HG03460 (cell line): ENCODE data around the gene PPP1R12B.
A peak's percentile ranks its signal among the peaks of the same experiment; 100 is the strongest.
"Not testable (repeated sequence)": the region's sequence is repeated elsewhere in the genome, so short reads cannot be mapped to it uniquely, and the experiment has no call there.

Experiments
- ATAC-seq: cut with Tn5 transposase; IDR thresholded peaks from one replicate; pipeline ENCODE4 v1.9.1; 2021; ENCODE audit not compliant: unreplicated experiment

PPP1R12B gene

DNA sequence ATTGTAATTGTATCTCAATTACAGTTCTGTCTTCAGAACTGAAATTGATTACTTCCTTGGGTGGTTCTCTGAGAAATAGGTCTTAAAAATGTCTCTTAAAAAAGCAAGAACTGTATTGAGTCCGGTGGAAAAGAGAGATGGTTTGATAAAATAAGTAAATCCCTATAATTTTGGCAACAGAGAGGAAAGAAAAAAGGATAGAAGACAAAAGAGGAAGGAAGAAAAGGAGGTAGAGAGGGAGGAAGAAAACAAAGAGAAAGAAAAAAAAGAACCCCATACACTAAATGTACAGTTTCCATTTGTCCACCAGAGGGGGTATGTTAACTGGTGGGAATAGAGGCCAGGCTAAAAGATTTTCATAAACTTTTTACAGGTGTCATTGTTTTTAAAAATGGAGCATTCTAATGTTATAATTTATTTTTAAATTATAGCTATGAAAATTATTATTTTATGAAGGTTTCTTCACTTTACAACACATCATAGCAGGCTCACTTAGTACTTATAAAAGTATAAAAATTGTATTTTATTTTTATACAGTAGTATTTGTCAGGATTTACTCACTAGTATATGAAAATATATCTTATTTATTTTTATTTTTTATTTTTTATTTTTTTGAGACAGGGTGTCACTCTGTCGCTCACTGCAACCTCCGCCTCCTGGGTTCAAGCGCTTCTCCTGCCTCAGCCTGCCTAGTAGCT is 4.7 kb upstream of the PPP1R12B start:
- ATAC-seq = no peak

- no peak for ATAC-seq
Observed at GRCh38 chr1:202348005-202348508, 442 bp upstream of the PPP1R12B start.

DNA sequence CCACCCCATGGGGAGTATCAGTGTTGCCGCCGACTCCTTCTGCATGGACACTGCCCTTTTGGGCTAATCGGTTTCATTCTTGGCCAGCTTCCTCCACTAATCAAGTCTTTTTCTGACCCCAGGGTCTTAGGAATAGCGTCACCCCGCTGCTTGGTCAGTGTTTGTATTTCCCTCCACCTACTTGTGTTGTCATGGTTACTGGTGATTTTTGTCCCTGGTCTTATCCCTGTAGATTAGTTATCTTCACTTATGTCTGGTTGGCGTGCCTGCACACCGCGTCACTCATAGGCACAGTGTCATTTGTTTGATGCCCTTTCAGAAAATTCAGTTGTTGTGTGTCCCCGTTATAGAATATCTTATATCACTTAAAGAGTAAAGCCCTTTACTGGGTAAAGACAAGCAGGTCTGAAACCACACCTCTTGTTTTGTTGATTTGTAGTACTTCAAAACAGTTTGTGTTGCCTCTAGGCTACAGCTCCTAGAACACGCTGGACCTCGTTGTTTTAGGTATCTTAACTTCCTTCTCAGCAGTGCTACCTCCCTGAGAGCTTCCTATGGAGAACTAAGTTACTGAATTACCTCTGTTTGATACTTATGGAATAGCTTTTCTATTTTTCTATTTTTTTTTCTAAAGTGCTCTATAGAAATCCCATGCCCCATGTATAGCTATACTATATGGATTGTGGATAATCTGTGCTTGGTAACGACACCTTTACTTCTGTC is 868 bp downstream of the PPP1R12B start:
- peak; percentile 1 for ATAC-seq

- no peak for ATAC-seq
Observed at GRCh38 chr1:202351725-202352124, 3.2 kb downstream of the PPP1R12B start.

GRCh38 chr1:202352583-202353197 is 4.2 kb downstream of the PPP1R12B start:
- not testable (repeated sequence) for ATAC-seq

GRCh38 chr1:202355944-202356553 is 7.5 kb downstream of the PPP1R12B start:
- ATAC-seq = no peak

DNA sequence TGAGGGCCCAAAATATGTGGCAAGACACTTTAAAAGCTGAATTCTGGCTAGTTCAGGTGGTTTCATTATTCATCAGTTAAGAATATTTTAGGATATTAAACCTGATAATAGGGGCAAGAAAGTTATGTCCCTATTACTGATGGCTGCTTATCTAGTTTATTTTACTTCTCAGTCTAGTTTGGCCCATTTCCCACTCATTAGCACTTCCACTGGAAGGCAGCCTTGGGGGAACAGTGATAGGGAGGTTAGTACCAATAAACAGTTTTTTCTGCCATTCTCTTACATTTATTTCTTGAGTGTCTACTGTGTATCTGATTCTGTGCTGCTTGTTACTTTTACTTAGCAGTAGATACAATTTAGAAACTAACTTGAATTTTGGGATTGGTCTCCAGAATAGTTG is 9.0 kb downstream of the PPP1R12B start:
- ATAC-seq = no peak

DNA sequence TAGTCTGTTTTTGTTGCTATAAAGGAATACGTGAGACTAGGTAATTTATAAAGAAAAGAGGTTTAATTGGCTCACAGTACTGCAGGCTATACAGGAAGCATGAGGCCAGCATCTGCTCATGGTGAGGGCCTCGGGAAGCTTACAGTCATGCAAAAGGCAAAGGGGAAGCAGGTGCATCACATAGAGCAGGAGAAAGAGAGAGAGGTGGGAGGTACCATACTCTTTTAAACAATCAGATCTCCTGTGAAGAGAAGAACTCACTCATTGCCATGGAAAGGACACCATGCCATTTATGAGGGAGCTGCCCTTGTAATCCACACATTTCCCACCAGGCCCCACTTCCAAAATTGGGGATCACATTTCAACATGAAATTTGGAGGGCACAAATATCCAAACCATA is 12.7 kb downstream of the PPP1R12B start:
- no peak for ATAC-seq

- ATAC-seq = no peak
Observed at GRCh38 chr1:202361701-202362100, 13.2 kb downstream of the PPP1R12B start.

- ATAC-seq = no peak
Observed at GRCh38 chr1:202362212-202362611, 13.7 kb downstream of the PPP1R12B start.

GRCh38 chr1:202365092-202365815 is 16.8 kb downstream of the PPP1R12B start:
- ATAC-seq = no peak

- ATAC-seq = no peak
Observed at GRCh38 chr1:202367271-202367670, 18.8 kb downstream of the PPP1R12B start.

GRCh38 chr1:202370906-202371305 is 22.4 kb downstream of the PPP1R12B start:
- not testable (repeated sequence) for ATAC-seq

- ATAC-seq = no peak
Observed at GRCh38 chr1:202374099-202374498, 25.6 kb downstream of the PPP1R12B start.

DNA sequence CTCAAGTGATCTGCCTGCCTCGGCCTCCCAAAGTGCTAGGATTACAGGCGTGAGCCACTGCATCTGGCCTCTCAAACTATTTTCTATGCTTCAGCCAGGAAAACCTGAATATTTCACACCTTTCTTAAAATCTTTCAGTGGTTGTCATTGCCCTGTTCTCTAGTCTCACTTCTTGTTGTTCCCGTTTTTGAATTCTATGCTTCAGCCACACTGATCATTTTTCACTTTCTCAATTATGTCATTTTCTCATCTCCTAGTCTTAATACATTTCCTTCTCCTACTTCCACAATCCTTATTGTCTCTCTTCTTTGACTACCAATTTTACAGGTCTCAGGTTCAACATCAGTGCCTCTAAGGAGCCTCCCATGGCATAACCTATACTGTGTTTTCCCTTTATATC is 26.7 kb downstream of the PPP1R12B start:
- ATAC-seq = not testable (repeated sequence)

GRCh38 chr1:202376247-202376646 is 27.7 kb downstream of the PPP1R12B start:
- ATAC-seq = no peak

DNA sequence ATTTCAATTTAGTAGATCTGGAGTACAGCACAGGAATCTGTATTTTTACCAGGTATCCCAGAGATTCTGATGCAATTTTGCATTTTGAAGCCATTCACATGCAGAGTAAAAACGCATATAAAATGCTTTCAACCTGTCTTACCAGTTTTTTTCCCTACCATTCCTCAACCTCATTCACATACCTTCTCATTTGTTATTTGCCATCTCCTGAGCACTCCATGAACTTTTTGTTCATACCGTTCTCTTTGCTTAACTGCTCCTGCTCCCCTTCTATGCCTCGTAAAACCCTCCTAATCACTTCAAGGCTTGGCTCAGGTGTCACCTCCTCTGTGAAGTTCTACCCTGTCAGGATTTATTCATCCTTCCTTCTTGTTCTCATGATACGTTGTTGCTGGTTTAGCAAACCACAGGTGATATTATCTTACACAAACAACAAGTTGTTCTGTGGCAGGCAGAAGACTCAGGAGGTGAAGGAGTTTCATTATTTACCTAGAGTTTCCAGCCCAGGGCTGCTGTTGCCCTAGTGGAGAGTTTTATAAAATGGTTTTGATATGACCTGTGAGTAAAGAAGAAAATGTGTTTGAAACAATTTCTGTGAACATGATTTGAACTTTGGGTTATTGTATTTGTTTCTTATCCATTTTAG is 31.5 kb downstream of the PPP1R12B start:
- ATAC-seq = not testable (repeated sequence)

GRCh38 chr1:202380535-202380934 is 32.0 kb downstream of the PPP1R12B start:
- not testable (repeated sequence) for ATAC-seq

DNA sequence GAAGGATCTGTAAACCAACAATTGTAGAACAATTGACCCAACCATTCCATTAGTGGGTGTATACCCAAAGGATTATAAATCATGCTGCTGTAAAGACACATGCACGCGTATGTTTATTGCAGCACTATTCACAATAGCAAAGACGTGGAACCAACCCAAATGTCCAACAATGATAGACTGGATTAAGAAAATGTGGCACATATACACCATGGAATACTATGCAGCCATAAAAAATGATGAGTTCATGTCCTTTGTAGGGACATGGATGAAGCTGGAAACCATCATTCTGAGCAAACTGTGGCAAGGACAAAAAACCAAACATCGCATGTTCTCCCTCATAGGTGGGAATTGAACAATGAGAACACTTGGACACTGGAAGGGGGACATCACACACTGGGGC is 33.4 kb downstream of the PPP1R12B start:
- ATAC-seq = not testable (repeated sequence)

- not testable (repeated sequence) for ATAC-seq
Observed at GRCh38 chr1:202395831-202396230, 47.3 kb downstream of the PPP1R12B start.
